Astrocyte (in vitro differentiated cells and primary cell): Measurements from ENCODE around the gene SLC27A3. TPM values are rescaled to one million over a fixed set of nuclear protein-coding genes. Genes with fewer than 3 reads are reported as not detected.

Experiments used
- DNase-seq: peaks from one replicate; pipeline ENCODE4 v3.0.0-alpha.2; 2010; ENCODE audit warnings: low read depth
- FAIRE-seq: peaks from 2 replicates; lab custom pipeline; 2011; peaks lifted over from hg19 to GRCh38; lab: Jason Lieb, UNC
- H2AFZ ChIP-seq: 2 replicates; pipeline ENCODE4 v1.6.0; 2012; ENCODE audit warnings: low read depth, low read length, inconsistent platforms
- H3K27ac ChIP-seq: 2 replicates; pipeline ENCODE4 v1.5.1; 2011; ENCODE audit warnings: low read depth, low read length, inconsistent platforms
- H3K27me3 ChIP-seq: 2 replicates; pipeline ENCODE4 v1.6.0; 2011; ENCODE audit warnings: low read length, inconsistent platforms; ENCODE audit not compliant: insufficient read depth
- H3K36me3 ChIP-seq: 2 replicates; pipeline ENCODE4 v1.5.1; 2011; ENCODE audit warnings: low read length, inconsistent platforms; ENCODE audit not compliant: insufficient read depth
- H3K4me1 ChIP-seq: 2 replicates; pipeline ENCODE4 v1.5.1; 2011; ENCODE audit warnings: low read length, inconsistent platforms; ENCODE audit not compliant: insufficient read depth
- H3K4me2 ChIP-seq: 2 replicates; pipeline ENCODE4 v1.6.0; 2012; ENCODE audit warnings: low read length, inconsistent platforms
- H3K4me3 ChIP-seq: 2 replicates; pipeline ENCODE4 v1.5.1; 2011; ENCODE audit warnings: low read depth, mild to moderate bottlenecking, low read length, inconsistent platforms; ENCODE audit not compliant: insufficient read depth
- H3K79me2 ChIP-seq: 2 replicates; pipeline ENCODE4 v1.6.0; 2012; ENCODE audit warnings: mild to moderate bottlenecking, low read length, inconsistent platforms; ENCODE audit not compliant: insufficient read depth
- H3K9ac ChIP-seq: 2 replicates; pipeline ENCODE4 v1.6.0; 2012; ENCODE audit warnings: mild to moderate bottlenecking, low read length, inconsistent platforms
- H3K9me3 ChIP-seq: 2 replicates; pipeline ENCODE4 v1.5.1; 2012; ENCODE audit warnings: low read depth, mild to moderate bottlenecking, low read length, inconsistent platforms; ENCODE audit not compliant: insufficient read depth
- H4K20me1 ChIP-seq: 2 replicates; pipeline ENCODE4 v1.6.0; 2012; ENCODE audit warnings: low read length, inconsistent platforms; ENCODE audit not compliant: insufficient read depth
- H3K27ac Mint-ChIP-seq: one replicate; pipeline ENCODE4 v1.8.0; 2021; ENCODE audit warnings: mild to moderate bottlenecking, mixed read lengths; ENCODE audit not compliant: unreplicated experiment
- H3K27me3 Mint-ChIP-seq: one replicate; pipeline ENCODE4 v1.8.0; 2021; ENCODE audit warnings: low read depth, mixed read lengths; ENCODE audit not compliant: unreplicated experiment
- H3K36me3 Mint-ChIP-seq: one replicate; pipeline ENCODE4 v1.8.0; 2021; ENCODE audit warnings: low read depth, mixed read lengths; ENCODE audit not compliant: unreplicated experiment
- H3K4me1 Mint-ChIP-seq: one replicate; pipeline ENCODE4 v1.8.0; 2021; ENCODE audit warnings: low read depth, mixed read lengths; ENCODE audit not compliant: unreplicated experiment
- H3K4me3 Mint-ChIP-seq: one replicate; pipeline ENCODE4 v1.8.0; 2021; ENCODE audit warnings: mild to moderate bottlenecking, moderate library complexity, mixed read lengths; ENCODE audit not compliant: unreplicated experiment
- H3K9me3 Mint-ChIP-seq: one replicate; pipeline ENCODE4 v1.8.0; 2021; ENCODE audit warnings: mild to moderate bottlenecking, mixed read lengths; ENCODE audit not compliant: unreplicated experiment
- CTCF ChIP-seq: IDR thresholded peaks from 2 replicates; pipeline ENCODE4 v1.5.1; 2011; ENCODE audit warnings: low read depth, mild to moderate bottlenecking, inconsistent platforms, low read length, moderate library complexity; ENCODE audit not compliant: insufficient read depth
- EZH2 ChIP-seq: IDR thresholded peaks from 2 replicates; pipeline ENCODE4 v1.6.1; 2012; ENCODE audit warnings: mild to moderate bottlenecking, low read length, inconsistent platforms; ENCODE audit not compliant: insufficient read depth
- total RNA-seq: library from RNA; stranded (reverse); gene quantifications from 2 replicates; pipeline ENCODE4 v1.2.1, GENCODE V29; 2021

SLC27A3 gene
- total RNA-seq, 1 donor from 2014 or later: 5.9 TPM

- H3K9me3 ChIP-seq: no peaks in the 10 kb centered on the region
- H2AFZ ChIP-seq: peak overlapping the region; percentile 76
- H3K9ac ChIP-seq: no peak overlapping the region
- H4K20me1 ChIP-seq: no peaks in the 10 kb centered on the region
- Mint-ChIP-seq H3K27me3 (peaks cover 7% of the 10 kb centered on the region), H3K4me3 (no peak overlapping the region), H3K4me1 (peaks cover 4% of the 10 kb centered on the region), H3K9me3 (no peaks in the 10 kb centered on the region), H3K27ac (peak overlapping the region; percentile 69), H3K36me3 (no peaks in the 10 kb centered on the region)
- no peak overlapping the region for H3K4me2 ChIP-seq
- H3K79me2 ChIP-seq: no peaks in the 10 kb centered on the region
- no peaks in the 10 kb centered on the region for H3K36me3 ChIP-seq
- no peak overlapping the region for H3K4me3 ChIP-seq
- FAIRE-seq: no peak
- no peak for DNase-seq
- H3K27me3 ChIP-seq: no peaks in the 10 kb centered on the region
- peaks cover 16% of the 10 kb centered on the region for H3K4me1 ChIP-seq
- no peak overlapping the region for H3K27ac ChIP-seq
- no peak for TF ChIP-seq CTCF
- no peak for TF ChIP-seq EZH2
Measured at GRCh38 chr1:153789478-153790034, 14.3 kb downstream of the SLC27A3 start.

- Histone ChIP-seq H3K79me2 (no peaks in the 10 kb centered on the region), H3K36me3 (no peaks in the 10 kb centered on the region), H3K9ac (peak overlapping the region; percentile 45), H3K27me3 (no peaks in the 10 kb centered on the region), H3K9me3 (no peaks in the 10 kb centered on the region), H3K4me3 (peak overlapping the region; percentile 16), H2AFZ (peak overlapping the region; percentile 76), H3K27ac (peak overlapping the region; percentile 35), H3K4me1 (peaks cover 16% of the 10 kb centered on the region), H4K20me1 (no peaks in the 10 kb centered on the region), H3K4me2 (peak overlapping the region; percentile 67)
- Mint-ChIP-seq H3K4me1 (peaks cover 6% of the 10 kb centered on the region), H3K27ac (no peak overlapping the region), H3K4me3 (no peak overlapping the region), H3K27me3 (peaks cover 7% of the 10 kb centered on the region), H3K9me3 (no peaks in the 10 kb centered on the region), H3K36me3 (no peaks in the 10 kb centered on the region)
- peak; percentile 60 for DNase-seq
- TF ChIP-seq CTCF (no peak), EZH2 (no peak)
- FAIRE-seq: peak; percentile 34
Measured at GRCh38 chr1:153790313-153790965, 15.2 kb downstream of the SLC27A3 start.
